ENCODE data around the gene MEF2C.

Gene MEF2C

DNA sequence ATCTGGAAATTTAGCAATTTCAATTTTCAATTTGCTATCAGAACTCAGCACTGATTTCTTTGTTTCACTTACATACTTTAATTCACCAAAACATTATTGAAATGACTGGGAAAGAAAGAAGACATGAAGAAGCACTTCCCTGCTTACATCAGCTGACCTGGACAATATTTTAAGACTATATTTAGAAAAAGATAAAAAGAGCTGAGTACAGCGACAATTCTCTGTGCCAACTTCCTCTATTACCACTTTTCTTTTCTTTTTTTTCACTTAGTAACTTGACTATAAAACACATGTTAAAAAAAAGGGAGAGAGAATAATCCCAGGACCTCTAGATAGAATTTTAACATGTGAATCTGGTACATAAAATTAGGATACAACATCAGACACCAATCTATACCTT, 35.6 kb downstream of the MEF2C start:
- TF ChIP-seq CTCF (conservative IDR thresholded peaks at IDR 0.05; ENCODE audit: low read depth, low read length) = no peak
- no peak overlapping the region for H3K4me3 ChIP-seq (ENCODE audit: low read depth, low read length)
- DNase-seq (ENCODE audit: low read depth) = no peak

DNA sequence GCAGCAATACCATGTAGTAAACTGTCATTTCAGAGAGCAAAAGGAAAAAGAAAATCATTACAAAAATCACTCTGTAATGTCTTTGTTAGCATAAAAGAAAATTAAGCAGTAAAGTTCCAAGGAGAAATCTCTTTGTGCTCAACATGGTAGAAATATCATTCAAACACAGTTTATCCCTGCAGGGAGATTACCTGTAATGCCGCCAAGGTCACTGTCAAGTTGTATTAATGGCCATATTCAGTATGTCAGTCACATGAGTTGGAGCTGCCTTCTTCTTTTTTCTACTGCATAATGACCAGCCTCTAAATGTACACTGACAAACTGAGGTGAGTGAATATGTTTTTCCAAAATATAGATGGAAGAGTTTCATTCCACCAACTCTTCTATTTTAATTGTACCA, 36.5 kb downstream of the MEF2C start:
- no peak for TF ChIP-seq CTCF (conservative IDR thresholded peaks at IDR 0.05; ENCODE audit: low read depth, low read length)
- no peak for DNase-seq (ENCODE audit: low read depth)
- no peak overlapping the region for H3K4me3 ChIP-seq (ENCODE audit: low read depth, low read length)

GRCh38 chr5:88845081-88845697, 37.8 kb downstream of the MEF2C start:
- DNase-seq (ENCODE audit: low read depth) = no peak
- TF ChIP-seq CTCF (conservative IDR thresholded peaks at IDR 0.05; ENCODE audit: low read depth, low read length) = no peak
- H3K4me3 ChIP-seq (ENCODE audit: low read depth, low read length) = no peak overlapping the region

GRCh38 chr5:88842784-88843183, 40.2 kb downstream of the MEF2C start:
- H3K4me3 ChIP-seq (ENCODE audit: low read depth, low read length) = no peak overlapping the region
- DNase-seq (ENCODE audit: low read depth) = no peak
- no peak for TF ChIP-seq CTCF (conservative IDR thresholded peaks at IDR 0.05; ENCODE audit: low read depth, low read length)

- H3K4me3 ChIP-seq (ENCODE audit: low read depth, low read length) = no peak overlapping the region
- no peak for TF ChIP-seq CTCF (conservative IDR thresholded peaks at IDR 0.05; ENCODE audit: low read depth, low read length)
- DNase-seq (ENCODE audit: low read depth) = no peak
These were observed 41.8 kb downstream of the MEF2C start for GRCh38 chr5:88841212-88841611.

DNA sequence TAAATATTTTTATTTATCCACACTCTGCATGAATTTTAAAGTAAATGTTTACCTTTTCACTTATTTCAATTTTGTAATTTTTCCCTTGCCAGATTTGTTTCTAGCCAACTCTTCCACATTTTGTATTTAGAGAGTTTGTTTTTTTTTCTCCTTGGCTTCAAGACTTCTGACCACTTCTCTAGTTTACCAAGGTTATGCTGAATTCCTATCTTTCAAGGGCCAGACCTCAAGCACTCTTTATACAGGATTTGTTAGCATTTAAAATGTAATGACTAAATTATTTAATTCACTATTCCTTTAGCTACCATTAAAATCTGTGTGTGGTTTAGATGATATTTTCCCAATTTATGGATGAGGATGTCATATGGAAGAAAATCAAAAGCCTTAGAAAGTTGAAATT, 42.5 kb downstream of the MEF2C start:
- no peak overlapping the region for H3K4me3 ChIP-seq (ENCODE audit: low read depth, low read length)
- no peak for TF ChIP-seq CTCF (conservative IDR thresholded peaks at IDR 0.05; ENCODE audit: low read depth, low read length)
- no peak for DNase-seq (ENCODE audit: low read depth)

DNA sequence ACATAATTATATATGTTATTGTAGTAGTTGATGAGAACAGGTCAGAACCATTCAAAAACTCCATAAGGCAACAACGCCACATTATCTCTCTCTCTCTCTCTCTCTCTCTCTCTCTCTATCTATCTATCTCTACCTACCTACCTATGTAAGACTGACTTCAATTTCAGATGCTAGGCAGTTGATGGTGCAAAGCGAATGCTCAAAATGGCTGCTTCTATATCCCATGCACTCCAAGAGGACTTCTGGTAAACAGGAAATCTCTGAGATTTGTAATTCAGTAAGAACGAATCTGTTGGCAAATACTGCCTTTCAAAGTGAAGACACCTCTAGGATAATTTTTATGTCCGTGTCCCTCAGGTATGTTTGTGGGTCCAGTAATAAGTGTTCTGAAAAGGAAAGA, 43.7 kb downstream of the MEF2C start:
- no peak for DNase-seq (ENCODE audit: low read depth)
- H3K4me3 ChIP-seq (ENCODE audit: low read depth, low read length) = no peak overlapping the region
- no peak for TF ChIP-seq CTCF (conservative IDR thresholded peaks at IDR 0.05; ENCODE audit: low read depth, low read length)
